Naive thymus-derived CD4-positive, alpha-beta T cell (primary cell): ENCODE results near the gene CLEC17A. TPM values are rescaled to one million over a fixed set of nuclear protein-coding genes. Genes with fewer than 3 reads are reported as not detected.
A peak's percentile ranks its signal among the peaks of the same experiment; 100 is the strongest.

Source experiments
- ATAC-seq: fragments of 150-1000 bp; cut with Tn5 transposase; 2 replicates; pipeline ENCODE4 v1.10.0; 2021; ENCODE audit warnings: mild to moderate bottlenecking, moderate library complexity
- CTCF ChIA-PET: fragments of 350-600 bp; sonication (Branson Sonifier 250); formaldehyde crosslinking; loops from one replicate; lab custom pipeline; 2021; ENCODE audit warnings: antibody characterized with exemption; lab: Charles Lee
- POLR2A ChIA-PET: fragments of 350-600 bp; sonication (Branson Sonifier 250); formaldehyde crosslinking; loops from one replicate; lab custom pipeline; 2021; ENCODE audit warnings: antibody characterized with exemption, inconsistent platforms; lab: Charles Lee
- DNase-seq, 9 donors: peaks; one replicate each; pipeline versions ENCODE4 v3.0.0 to v3.0.0-alpha.2; 2020 to 2022; ENCODE audit warnings: mixed read lengths in 1 of 9
- H3K27ac ChIP-seq: one replicate; pipeline ENCODE4 v1.7.0; 2013; ENCODE audit warnings: mild to moderate bottlenecking, low read depth, low read length, moderate library complexity
- H3K27me3 ChIP-seq, 2 donors: one replicate each; pipeline ENCODE4 v1.7.0; 2013; ENCODE audit warnings: low read length in 2 of 2, mild to moderate bottlenecking in 2 of 2, moderate library complexity in 2 of 2; ENCODE audit not compliant: control insufficient read depth in 2 of 2, insufficient read depth in 2 of 2
- H3K36me3 ChIP-seq, 3 experiments: 1 replicate in 2 of 3; 2 replicates in 1 of 3; pipeline ENCODE4 v1.7.0; 2013; ENCODE audit warnings: low read length in 3 of 3, mild to moderate bottlenecking in 3 of 3, moderate library complexity in 1 of 3; ENCODE audit not compliant: insufficient read depth in 3 of 3, control insufficient read depth in 2 of 3
- H3K4me1 ChIP-seq, 2 donors: one replicate each; pipeline ENCODE4 v1.7.0; 2013; ENCODE audit warnings: low read length in 2 of 2, mild to moderate bottlenecking in 2 of 2, moderate library complexity in 1 of 2; ENCODE audit not compliant: control insufficient read depth in 2 of 2, insufficient read depth in 2 of 2
- H3K4me3 ChIP-seq: 2 replicates; pipeline ENCODE4 v1.7.0; 2013; ENCODE audit warnings: mild to moderate bottlenecking, low read length
- H3K9me3 ChIP-seq, 3 experiments: 1 replicate in 2 of 3; 2 replicates in 1 of 3; pipeline ENCODE4 v1.7.0; 2013; ENCODE audit warnings: low read length in 3 of 3; ENCODE audit not compliant: control insufficient read depth in 2 of 3
- H3K27ac Mint-ChIP-seq, 9 donors: one replicate each; pipeline ENCODE4 v1.8.0; 2020 to 2022; ENCODE audit warnings: mixed read lengths in 9 of 9, mild to moderate bottlenecking in 8 of 9, moderate library complexity in 5 of 9, inconsistent platforms in 2 of 9
- H3K27me3 Mint-ChIP-seq, 5 donors: one replicate each; pipeline ENCODE4 v1.8.0; 2021 to 2022; ENCODE audit warnings: mixed read lengths in 5 of 5, mild to moderate bottlenecking in 1 of 5
- H3K36me3 Mint-ChIP-seq, 5 donors: one replicate each; pipeline ENCODE4 v1.8.0; 2020 to 2022; ENCODE audit warnings: mixed read lengths in 5 of 5, mild to moderate bottlenecking in 3 of 5, inconsistent platforms in 1 of 5
- H3K4me1 Mint-ChIP-seq, 7 donors: one replicate each; pipeline ENCODE4 v1.8.0; 2020 to 2022; ENCODE audit warnings: mixed read lengths in 7 of 7, mild to moderate bottlenecking in 3 of 7, inconsistent platforms in 1 of 7
- H3K4me3 Mint-ChIP-seq, 10 donors: one replicate each; pipeline ENCODE4 v1.8.0; 2020 to 2022; ENCODE audit warnings: mild to moderate bottlenecking in 10 of 10, mixed read lengths in 10 of 10, moderate library complexity in 6 of 10, inconsistent platforms in 2 of 10
- H3K9me3 Mint-ChIP-seq, 11 donors: one replicate each; pipeline ENCODE4 v1.8.0; 2020 to 2022; ENCODE audit warnings: mixed read lengths in 11 of 11, mild to moderate bottlenecking in 4 of 11, inconsistent platforms in 1 of 11, moderate library complexity in 1 of 11
- intact Hi-C, 2 donors: fragments of 100-400 bp; cut with micrococcal nuclease; formaldehyde crosslinking; loops; one replicate each; pipeline ENCODE4 v1.15.1; 2023
- polyA plus RNA-seq, 2 donors: library from polyadenylated mRNA; unstranded; fragments of 300-500 nt; fragmentation: Illumina TruSeq; gene quantifications; one replicate each; pipeline ENCODE4 v1.2.3, GENCODE V29; 2021
- total RNA-seq, 6 experiments: library from RNA in 5 of 6; stranded (reverse) in 5 of 6; gene quantifications; 1 replicate in 5 of 6; 2 replicates in 1 of 6; pipeline ENCODE4 v1.2.3 and lab custom pipeline; 2021 to 2026

CLEC17A gene
- total and polyA plus RNA-seq, 7 experiments from 2014 or later, result 0.13 to 0.83 (median 0.13) TPM; not detected in 4

GRCh38 chr19:14649020-14649419 lies 66.1 kb downstream of the CLEC17A start:
- Mint-ChIP-seq H3K4me1 (no peaks in the 10 kb centered on the region), H3K9me3 (peaks cover 0 to 14% (median 3%) of the 10 kb centered on the region in 11 donors), H3K27me3 (peaks cover 2 to 45% (median 29%) of the 10 kb centered on the region in 5 donors), H3K4me3 (no peak overlapping the region), H3K27ac (no peak overlapping the region), H3K36me3 (peaks cover 0 to 11% (median 5%) of the 10 kb centered on the region in 5 donors)
- CTCF ChIA-PET, result no interaction called here
- H3K4me1 ChIP-seq, result no peaks in the 10 kb centered on the region
- intact Hi-C loops, result no loop called here
- no peak for ATAC-seq
- H3K9me3 ChIP-seq, result no peaks in the 10 kb centered on the region
- no peak overlapping the region for H3K27ac ChIP-seq
- H3K27me3 ChIP-seq, result no peaks in the 10 kb centered on the region
- no peak for DNase-seq
- H3K4me3 ChIP-seq, result no peak overlapping the region
- no peaks in the 10 kb centered on the region for H3K36me3 ChIP-seq
- POLR2A ChIA-PET, result no interaction called here

- Mint-ChIP-seq H3K27ac (no peak overlapping the region), H3K4me1 (no peaks in the 10 kb centered on the region), H3K36me3 (peaks cover 0 to 11% (median 5%) of the 10 kb centered on the region in 5 donors), H3K4me3 (no peak overlapping the region), H3K9me3 (peaks cover 0 to 11% (median 0%) of the 10 kb centered on the region in 11 donors), H3K27me3 (peaks cover 2 to 45% (median 35%) of the 10 kb centered on the region in 5 donors)
- Histone ChIP-seq H3K4me1 (no peaks in the 10 kb centered on the region), H3K36me3 (no peaks in the 10 kb centered on the region), H3K9me3 (no peaks in the 10 kb centered on the region), H3K27ac (no peak overlapping the region), H3K4me3 (no peak overlapping the region), H3K27me3 (no peaks in the 10 kb centered on the region)
- intact Hi-C loops, result no loop called here
- ATAC-seq (no peak), DNase-seq (no peak)
- POLR2A ChIA-PET, result no interaction called here
- CTCF ChIA-PET, result no interaction called here
Measured at GRCh38 chr19:14650161-14650560, 67.3 kb downstream of the CLEC17A start.

- intact Hi-C loops, result no loop called here
- peaks cover 0 to 6% (median 4%) of the 10 kb centered on the region in 5 donors for H3K36me3 Mint-ChIP-seq
- CTCF ChIA-PET, result no interaction called here
Measured at GRCh38 chr19:14654786-14655560, 72.1 kb downstream of the CLEC17A start.

GRCh38 chr19:14655726-14656125 lies 72.8 kb downstream of the CLEC17A start:
- DNase-seq, result no peak
- intact Hi-C loops, result no loop called here
- ChIA-PET CTCF (no interaction called here), POLR2A (no interaction called here)
- H3K36me3 Mint-ChIP-seq, result no peaks in the 10 kb centered on the region
- no peak overlapping the region for H3K27ac ChIP-seq
- H3K9me3 Mint-ChIP-seq, result peaks cover 0 to 2% (median 0%) of the 10 kb centered on the region in 11 donors
- H3K4me3 Mint-ChIP-seq, result no peak overlapping the region
- no peak for ATAC-seq
- H3K27ac Mint-ChIP-seq, result no peak overlapping the region
- no peaks in the 10 kb centered on the region for H3K4me1 ChIP-seq
- no peaks in the 10 kb centered on the region for H3K27me3 ChIP-seq
- no peaks in the 10 kb centered on the region for H3K9me3 ChIP-seq
- H3K4me1 Mint-ChIP-seq, result no peaks in the 10 kb centered on the region
- H3K4me3 ChIP-seq, result no peak overlapping the region
- peaks cover 2 to 29% (median 20%) of the 10 kb centered on the region in 5 donors for H3K27me3 Mint-ChIP-seq
- no peaks in the 10 kb centered on the region for H3K36me3 ChIP-seq

More at GRCh38 chr19:14654786-14655560, 72.1 kb downstream of the CLEC17A start:
- Histone ChIP-seq H3K27ac (no peak overlapping the region), H3K4me3 (no peak overlapping the region), H3K27me3 (no peaks in the 10 kb centered on the region), H3K4me1 (no peaks in the 10 kb centered on the region), H3K9me3 (no peaks in the 10 kb centered on the region), H3K36me3 (no peaks in the 10 kb centered on the region)
- ATAC-seq, result no peak
- POLR2A ChIA-PET, result no interaction called here
- Mint-ChIP-seq H3K27ac (no peak overlapping the region), H3K4me3 (no peak overlapping the region), H3K4me1 (no peaks in the 10 kb centered on the region), H3K9me3 (peaks cover 0 to 5% (median 0%) of the 10 kb centered on the region in 11 donors), H3K27me3 (peaks cover 0 to 32% (median 25%) of the 10 kb centered on the region in 5 donors)
- DNase-seq, result no peak

GRCh38 chr19:14659874-14660489 lies 77.1 kb downstream of the CLEC17A start:
- Mint-ChIP-seq H3K27ac (no peak overlapping the region), H3K9me3 (no peaks in the 10 kb centered on the region), H3K4me3 (no peak overlapping the region), H3K4me1 (peaks cover 0 to 5% (median 0%) of the 10 kb centered on the region in 7 donors), H3K36me3 (no peaks in the 10 kb centered on the region), H3K27me3 (peaks cover 5 to 24% (median 17%) of the 10 kb centered on the region in 5 donors)
- ATAC-seq, result no peak
- Histone ChIP-seq H3K4me1 (no peaks in the 10 kb centered on the region), H3K27ac (no peak overlapping the region), H3K36me3 (no peaks in the 10 kb centered on the region), H3K9me3 (no peaks in the 10 kb centered on the region), H3K27me3 (no peaks in the 10 kb centered on the region), H3K4me3 (no peak overlapping the region)
- no peak for DNase-seq
- CTCF ChIA-PET, result no interaction called here
- POLR2A ChIA-PET, result no interaction called here
- intact Hi-C loops, result no loop called here

- Histone ChIP-seq H3K4me3 (no peak overlapping the region), H3K36me3 (no peaks in the 10 kb centered on the region), H3K4me1 (no peaks in the 10 kb centered on the region), H3K27ac (no peak overlapping the region), H3K27me3 (no peaks in the 10 kb centered on the region), H3K9me3 (no peaks in the 10 kb centered on the region)
- Mint-ChIP-seq H3K27me3 (peaks cover 5 to 16% (median 11%) of the 10 kb centered on the region in 5 donors), H3K36me3 (no peaks in the 10 kb centered on the region), H3K4me1 (peaks cover 0 to 5% (median 0%) of the 10 kb centered on the region in 7 donors), H3K27ac (no peak overlapping the region), H3K9me3 (no peaks in the 10 kb centered on the region), H3K4me3 (no peak overlapping the region)
- ChIA-PET POLR2A (no interaction called here), CTCF (no interaction called here)
- ATAC-seq, result peak; percentile 51
- intact Hi-C loops, result no loop called here
- no peak for DNase-seq
Measured at GRCh38 chr19:14661372-14661924, 78.6 kb downstream of the CLEC17A start.
